Measurements from ENCODE around the gene CBR1. TPM values are rescaled to one million over a fixed set of nuclear protein-coding genes. Genes with fewer than 3 reads are reported as not detected.
"Not testable (repeated sequence)": the region's sequence is repeated elsewhere in the genome, so short reads cannot be mapped to it uniquely, and the experiment has no call there.

The CBR1 gene
- total RNA-seq, 1 donor from 2014 or later, result 26.1 TPM

- ATAC-seq (ENCODE audit: poor library complexity) (peak; percentile 20), DNase-seq (no peak)
- intact Hi-C loops (cut with DNase I), result no loop called here
Measured at GRCh38 chr21:36075171-36075570, 5.3 kb downstream of the CBR1 start.

GRCh38 chr21:36075953-36076352 is 6.1 kb downstream of the CBR1 start:
- ATAC-seq (ENCODE audit: poor library complexity) (no peak), DNase-seq (no peak)
- intact Hi-C loops (cut with DNase I), result no loop called here

- ATAC-seq (ENCODE audit: poor library complexity) (no peak), DNase-seq (no peak)
- intact Hi-C loops (cut with DNase I), result no loop called here
Measured at GRCh38 chr21:36076878-36077655, 7.2 kb downstream of the CBR1 start.

GRCh38 chr21:36077758-36078157 is 7.9 kb downstream of the CBR1 start:
- no peak for ATAC-seq (ENCODE audit: poor library complexity)
- DNase-seq, result no peak
- intact Hi-C loops (cut with DNase I), result no loop called here

GRCh38 chr21:36079010-36079649 is 9.3 kb downstream of the CBR1 start:
- DNase-seq, result peak; percentile 51
- intact Hi-C loops (cut with DNase I), result no loop called here
- ATAC-seq (ENCODE audit: poor library complexity), result peak; percentile 37

- ATAC-seq (ENCODE audit: poor library complexity) (no peak), DNase-seq (no peak)
- intact Hi-C loops (cut with DNase I), result no loop called here
Measured at GRCh38 chr21:36079671-36080070, 9.8 kb downstream of the CBR1 start.

- ATAC-seq (ENCODE audit: poor library complexity) (no peak), DNase-seq (no peak)
- intact Hi-C loops (cut with DNase I), result no loop called here
Measured at GRCh38 chr21:36080386-36080785, 10.6 kb downstream of the CBR1 start.

- ATAC-seq (ENCODE audit: poor library complexity) (no peak), DNase-seq (no peak)
- intact Hi-C loops (cut with DNase I), result no loop called here
Measured at GRCh38 chr21:36082237-36082664, 12.4 kb downstream of the CBR1 start.

- intact Hi-C loops (cut with DNase I), result no loop called here
- ATAC-seq (ENCODE audit: poor library complexity) (no peak), DNase-seq (no peak)
Measured at GRCh38 chr21:36087362-36088138, 17.7 kb downstream of the CBR1 start.

GRCh38 chr21:36089946-36090345 is 20.1 kb downstream of the CBR1 start:
- ATAC-seq (ENCODE audit: poor library complexity) (no peak), DNase-seq (no peak)
- intact Hi-C loops (cut with DNase I), result no loop called here

GRCh38 chr21:36092681-36093080 is 22.9 kb downstream of the CBR1 start:
- intact Hi-C loops (cut with DNase I), result no loop called here
- DNase-seq (no peak), ATAC-seq (ENCODE audit: poor library complexity) (no peak)

- intact Hi-C loops (cut with DNase I), result no loop called here
- DNase-seq (no peak), ATAC-seq (ENCODE audit: poor library complexity) (no peak)
Measured at GRCh38 chr21:36093512-36093911, 23.7 kb downstream of the CBR1 start.

GRCh38 chr21:36096398-36097290 is 26.8 kb downstream of the CBR1 start:
- intact Hi-C loops (cut with DNase I), result no loop called here
- no peak for ATAC-seq (ENCODE audit: poor library complexity)

GRCh38 chr21:36097427-36098181 is 27.8 kb downstream of the CBR1 start:
- intact Hi-C loops (cut with DNase I), result no loop called here
- no peak for ATAC-seq (ENCODE audit: poor library complexity)
- no peak for DNase-seq

More at GRCh38 chr21:36096398-36097290, 26.8 kb downstream of the CBR1 start:
- DNase-seq, result no peak

- DNase-seq, result no peak
- intact Hi-C loops (cut with DNase I), result no loop called here
- no peak for ATAC-seq (ENCODE audit: poor library complexity)
Measured at GRCh38 chr21:36098182-36098532, 28.3 kb downstream of the CBR1 start.

GRCh38 chr21:36099000-36099399 is 29.2 kb downstream of the CBR1 start:
- intact Hi-C loops (cut with DNase I), result no loop called here
- DNase-seq, result no peak
- ATAC-seq (ENCODE audit: poor library complexity), result no peak

GRCh38 chr21:36099695-36100211 is 29.9 kb downstream of the CBR1 start:
- DNase-seq; ATAC-seq (ENCODE audit: poor library complexity); intact Hi-C loops (cut with DNase I): not testable (repeated sequence)
